H1 (cell line): Measurements from ENCODE around the gene RIN2. TPM values are rescaled to one million over a fixed set of nuclear protein-coding genes. Genes with fewer than 3 reads are reported as not detected.

Source experiments
- CTCF ChIA-PET: fragments of 300-600 bp; sonication (Branson Sonifier 250); formaldehyde crosslinking; loops from one replicate; lab custom pipeline; 2021; ENCODE audit not compliant: partially characterized antibody; lab: Charles Lee
- POLR2A ChIA-PET: fragments of 300-600 bp; sonication (Branson Sonifier 250); formaldehyde crosslinking; loops from one replicate; lab custom pipeline; 2021; ENCODE audit warnings: inconsistent platforms; ENCODE audit not compliant: partially characterized antibody; lab: Charles Lee
- DNase-seq, 2 experiments: peaks; one replicate each; pipeline versions ENCODE4 v3.0.0 to v3.0.0-alpha.2; 2010 to 2022; ENCODE audit warnings: low spot score in 2 of 2, low read depth in 1 of 2, mixed read lengths in 1 of 2
- FAIRE-seq: peaks from 2 replicates; lab custom pipeline; 2011; peaks lifted over from hg19 to GRCh38; lab: Jason Lieb, UNC
- H2AFZ ChIP-seq: 2 replicates; pipeline ENCODE4 v1.8.1; 2012; ENCODE audit warnings: low read length, inconsistent platforms
- H2AK5ac ChIP-seq: 2 replicates; pipeline ENCODE4 v1.6.1; 2013; ENCODE audit warnings: low read depth, low read length
- H2BK120ac ChIP-seq: replicated peaks from 2 replicates; pipeline ENCODE3; 2013; ENCODE audit warnings: low read depth, low read length, inconsistent platforms
- H2BK12ac ChIP-seq: 2 replicates; pipeline ENCODE4 v1.6.1; 2013; ENCODE audit warnings: low read depth, low read length
- H2BK15ac ChIP-seq: 2 replicates; pipeline ENCODE4 v1.6.1; 2013; ENCODE audit warnings: low read length
- H2BK20ac ChIP-seq: 2 replicates; pipeline ENCODE4 v1.6.1; 2013; ENCODE audit warnings: low read length
- H2BK5ac ChIP-seq: 2 replicates; pipeline ENCODE4 v1.6.1; 2013; ENCODE audit warnings: low read depth, low read length
- H3K14ac ChIP-seq: 2 replicates; pipeline ENCODE4 v1.6.1; 2013; ENCODE audit warnings: inconsistent platforms; ENCODE audit not compliant: insufficient read length
- H3K18ac ChIP-seq: 2 replicates; pipeline ENCODE4 v1.6.1; 2013; ENCODE audit warnings: low read length; ENCODE audit errors: extremely low read depth
- H3K23ac ChIP-seq: 2 replicates; pipeline ENCODE4 v1.6.1; 2013; ENCODE audit warnings: inconsistent platforms; ENCODE audit not compliant: insufficient read length
- H3K23me2 ChIP-seq: 2 replicates; pipeline ENCODE4 v1.6.1; 2013; ENCODE audit warnings: low read depth, low read length
- H3K27ac ChIP-seq: 2 replicates; pipeline ENCODE4 v1.6.1; 2011; ENCODE audit warnings: low read depth, low read length, inconsistent platforms
- H3K27me3 ChIP-seq, 4 experiments: replicated peaks in 1 of 4; 1 replicate in 1 of 4; 2 replicates in 3 of 4; pipeline versions ENCODE4 v1.6.1 to v1.8.1; 2011 to 2013; ENCODE audit warnings: low read length in 3 of 4, mild to moderate bottlenecking in 3 of 4, inconsistent platforms in 2 of 4, mixed read lengths in 2 of 4, moderate library complexity in 1 of 4; ENCODE audit not compliant: control insufficient read depth in 3 of 4, insufficient read depth in 3 of 4; ENCODE audit errors: extremely low read depth in 1 of 4
- H3K36me3 ChIP-seq, 4 experiments: 2 replicates each; pipeline versions ENCODE4 v1.6.1 to v1.8.1; 2011 to 2013; ENCODE audit warnings: mild to moderate bottlenecking in 4 of 4, low read length in 3 of 4, moderate library complexity in 2 of 4, control low read depth in 1 of 4, inconsistent platforms in 1 of 4; ENCODE audit not compliant: insufficient read depth in 4 of 4, control insufficient read depth in 2 of 4
- H3K4ac ChIP-seq: replicated peaks from 2 replicates; pipeline ENCODE3; 2013; ENCODE audit warnings: low read length, low read depth, mixed read lengths, inconsistent platforms; ENCODE audit not compliant: insufficient read length
- H3K4me1 ChIP-seq, 4 experiments: replicated peaks in 1 of 4; 1 replicate in 1 of 4; 2 replicates in 3 of 4; pipeline versions ENCODE4 v1.6.1 to v1.8.1; 2011 to 2013; ENCODE audit warnings: low read length in 3 of 4, inconsistent platforms in 2 of 4, mixed read lengths in 1 of 4; ENCODE audit not compliant: insufficient read depth in 4 of 4, control insufficient read depth in 3 of 4
- H3K4me2 ChIP-seq, 2 experiments: 2 replicates each; pipeline versions ENCODE4 v1.6.1 to v1.8.1; 2011 to 2013; ENCODE audit warnings: low read depth in 2 of 2, low read length in 2 of 2, control low read depth in 1 of 2, inconsistent platforms in 1 of 2, mild to moderate bottlenecking in 1 of 2; ENCODE audit not compliant: insufficient read depth in 1 of 2
- H3K4me3 ChIP-seq, 4 experiments: fragments of 200-600, 300-600 bp in 1 of 4; sonication (generic), shearing (Covaris generic), sonication (Bioruptor Twin) in 1 of 4; 2 replicates each; pipeline versions ENCODE4 v1.5.1 to v1.8.1; 2011 to 2016; ENCODE audit warnings: low read length in 4 of 4, low read depth in 3 of 4, control low read depth in 2 of 4, inconsistent platforms in 2 of 4, mild to moderate bottlenecking in 2 of 4, mixed read lengths in 1 of 4, moderate library complexity in 1 of 4; ENCODE audit not compliant: insufficient read depth in 2 of 4; ENCODE audit errors: extremely low read depth in 1 of 4
- H3K56ac ChIP-seq: replicated peaks from 2 replicates; pipeline ENCODE3; 2013; ENCODE audit warnings: low read depth, mild to moderate bottlenecking, mixed read lengths, low read length, inconsistent platforms; ENCODE audit not compliant: insufficient read length
- H3K79me1 ChIP-seq: 2 replicates; pipeline ENCODE4 v1.6.1; 2013; ENCODE audit warnings: low read depth, low read length, control low read depth
- H3K79me2 ChIP-seq, 2 experiments: 2 replicates each; pipeline versions ENCODE4 v1.6.1 to v1.8.1; 2012 to 2013; ENCODE audit warnings: low read length in 2 of 2, mild to moderate bottlenecking in 2 of 2, inconsistent platforms in 1 of 2; ENCODE audit not compliant: insufficient read depth in 2 of 2, control insufficient read depth in 1 of 2
- H3K9ac ChIP-seq, 4 experiments: replicated peaks in 1 of 4; 1 replicate in 1 of 4; 2 replicates in 3 of 4; pipeline versions ENCODE4 v1.6.1 to v1.8.1; 2011 to 2013; ENCODE audit warnings: low read depth in 3 of 4, low read length in 3 of 4, control low read depth in 2 of 4, mild to moderate bottlenecking in 2 of 4, moderate library complexity in 2 of 4, inconsistent platforms in 1 of 4; ENCODE audit errors: extremely low read depth in 1 of 4
- H3K9me3 ChIP-seq, 2 experiments: 2 replicates each; pipeline versions ENCODE4 v1.6.1 to v1.8.1; 2012 to 2013; ENCODE audit warnings: mild to moderate bottlenecking in 2 of 2, moderate library complexity in 2 of 2, control low read depth in 1 of 2, inconsistent platforms in 1 of 2, low read depth in 1 of 2, low read length in 1 of 2, mixed read lengths in 1 of 2; ENCODE audit not compliant: insufficient read depth in 2 of 2
- H4K20me1 ChIP-seq, 2 experiments: replicated peaks in 1 of 2; 2 replicates each; pipeline versions ENCODE3 to v1.8.1; 2011 to 2013; ENCODE audit warnings: inconsistent platforms in 2 of 2, low read length in 2 of 2, mild to moderate bottlenecking in 1 of 2; ENCODE audit not compliant: insufficient read depth in 2 of 2, control insufficient read depth in 1 of 2
- H4K5ac ChIP-seq: 2 replicates; pipeline ENCODE4 v1.6.1; 2013; ENCODE audit warnings: low read length, low read depth, mixed read lengths, inconsistent platforms; ENCODE audit not compliant: insufficient read length
- H4K8ac ChIP-seq: 2 replicates; pipeline ENCODE4 v1.8.0; 2013; ENCODE audit warnings: mild to moderate bottlenecking, moderate library complexity, low read length, inconsistent platforms; ENCODE audit not compliant: insufficient read depth; ENCODE audit errors: extremely low read depth
- H4K91ac ChIP-seq: replicated peaks from 2 replicates; pipeline ENCODE3; 2013; ENCODE audit warnings: low read length, mixed read lengths, inconsistent platforms; ENCODE audit not compliant: insufficient read length
- BCL11A ChIP-seq, 2 experiments: IDR thresholded peaks; one replicate each; pipeline ENCODE4 v1.6.1; 2011; ENCODE audit warnings: low read depth in 2 of 2, low read length in 2 of 2, mild to moderate bottlenecking in 2 of 2
- CBX8 ChIP-seq: fragments of 300-800, 300-1000 bp; sonication (generic); IDR thresholded peaks from 2 replicates; pipeline ENCODE4 v1.7.1; 2016; ENCODE audit warnings: low read depth, low read length, borderline replicate concordance
- MAX ChIP-seq: IDR thresholded peaks from 2 replicates; pipeline ENCODE4 v1.6.1; 2012; ENCODE audit warnings: inconsistent platforms
- TBP ChIP-seq: IDR thresholded peaks from 2 replicates; pipeline ENCODE4 v1.6.1; 2011; ENCODE audit warnings: low read depth, low read length, improper control_type of control experiment
- YY1 ChIP-seq: IDR thresholded peaks from 2 replicates; pipeline ENCODE4 v1.6.1; 2011; ENCODE audit warnings: low read depth, mild to moderate bottlenecking, low read length
- WGBS, 2 experiments: shearing (Covaris generic) in 1 of 2; methylation state at CpG; one replicate each; pipeline versions ENCODE4 v1.1.6 to v1.1.7; 2013 to 2015; ENCODE audit warnings: low lambda C conversion rate in 2 of 2, mixed read lengths in 2 of 2, inconsistent platforms in 1 of 2, low coverage in 1 of 2, missing lambda C conversion rate in 1 of 2; ENCODE audit not compliant: insufficient replicate concordance in 2 of 2, insufficient coverage in 1 of 2, insufficient read length in 1 of 2; ENCODE audit errors: extremely low coverage in 1 of 2, missing lambda C conversion rate in 1 of 2; 5-methylcytosine and 5-hydroxymethylcytosine counted together
- polyA plus RNA-seq, 7 experiments: library from polyadenylated mRNA; depleted of rRNA in 3 of 7; stranded (reverse) in 5 of 7; unstranded in 2 of 7; fragments of >200 nt in 5 of 7; fragments of 200-250 nt in 2 of 7; gene quantifications; 1 replicate in 5 of 7; 2 replicates in 1 of 7; 4 replicates in 1 of 7; pipeline versions ENCODE4 v1.2.1 to v1.2.3, GENCODE V29; 2011 to 2013; ENCODE audit warnings: missing spikeins in 2 of 7, mixed read lengths in 2 of 7
- total RNA-seq: library from RNA; stranded (reverse); fragmentation: NEBNext Ultra II Directional; extraction: Animal tissue kit (Norgen Biotek cat#: 25700); gene quantifications from 2 replicates; pipeline ENCODE4 v1.2.1, GENCODE V29; 2021
- TF ChIP-seq, protein P1 (sequence below), 3 experiments: IDR thresholded peaks; 1 replicate in 2 of 3; 2 replicates in 1 of 3; pipeline versions ENCODE4 v1.5.1 to v1.6.1; 2011; ENCODE audit warnings: low read length in 3 of 3, mild to moderate bottlenecking in 3 of 3, inconsistent platforms in 2 of 3, low read depth in 1 of 3, moderate library complexity in 1 of 3; ENCODE audit not compliant: insufficient read depth in 1 of 3; ENCODE audit errors: control extremely low read depth in 1 of 3

Gene RIN2
- total and polyA plus RNA-seq, 2 of the 8 experiments (the other 6 are each of a cell fraction or from before 2014, with no cell fraction given): 0.20 to 1.3 TPM

GRCh38 chr20:19778404-19778803 lies 20.3 kb downstream of the RIN2 start:
- no peak overlapping the region for H2BK12ac ChIP-seq
- H3K9ac ChIP-seq: no peak overlapping the region
- no peaks in the 10 kb centered on the region for H3K36me3 ChIP-seq
- H3K4me3 ChIP-seq: no peak overlapping the region
- no peak overlapping the region for H2BK5ac ChIP-seq
- no peak overlapping the region for H2AFZ ChIP-seq
- POLR2A ChIA-PET: no interaction called here
- no peak overlapping the region for H3K23ac ChIP-seq
- FAIRE-seq: no peak
- no peak overlapping the region for H4K91ac ChIP-seq
- H3K23me2 ChIP-seq: no peaks in the 10 kb centered on the region
- no peak overlapping the region for H4K5ac ChIP-seq
- WGBS, 2 experiments: 87% methylated on average over 3 of the region's 3 CpGs; no CpG with 5 or more reads in 1 of the 2 experiments
- H4K8ac ChIP-seq: no peak overlapping the region; the same call in 1 of the 2 replicates
- no peak overlapping the region for H2AK5ac ChIP-seq
- H3K9me3 ChIP-seq: no peaks in the 10 kb centered on the region
- no peak overlapping the region for H2BK120ac ChIP-seq
- no peak overlapping the region for H3K27ac ChIP-seq
- TF ChIP-seq TBP (no peak), CBX8 (no peak), MAX (no peak), BCL11A (IDR thresholded peaks at IDR 0.05; ENCODE audit: low read depth in 2 of 2, low read length in 2 of 2) (no peak), YY1 (no peak)
- TF ChIP-seq, protein P1, sequence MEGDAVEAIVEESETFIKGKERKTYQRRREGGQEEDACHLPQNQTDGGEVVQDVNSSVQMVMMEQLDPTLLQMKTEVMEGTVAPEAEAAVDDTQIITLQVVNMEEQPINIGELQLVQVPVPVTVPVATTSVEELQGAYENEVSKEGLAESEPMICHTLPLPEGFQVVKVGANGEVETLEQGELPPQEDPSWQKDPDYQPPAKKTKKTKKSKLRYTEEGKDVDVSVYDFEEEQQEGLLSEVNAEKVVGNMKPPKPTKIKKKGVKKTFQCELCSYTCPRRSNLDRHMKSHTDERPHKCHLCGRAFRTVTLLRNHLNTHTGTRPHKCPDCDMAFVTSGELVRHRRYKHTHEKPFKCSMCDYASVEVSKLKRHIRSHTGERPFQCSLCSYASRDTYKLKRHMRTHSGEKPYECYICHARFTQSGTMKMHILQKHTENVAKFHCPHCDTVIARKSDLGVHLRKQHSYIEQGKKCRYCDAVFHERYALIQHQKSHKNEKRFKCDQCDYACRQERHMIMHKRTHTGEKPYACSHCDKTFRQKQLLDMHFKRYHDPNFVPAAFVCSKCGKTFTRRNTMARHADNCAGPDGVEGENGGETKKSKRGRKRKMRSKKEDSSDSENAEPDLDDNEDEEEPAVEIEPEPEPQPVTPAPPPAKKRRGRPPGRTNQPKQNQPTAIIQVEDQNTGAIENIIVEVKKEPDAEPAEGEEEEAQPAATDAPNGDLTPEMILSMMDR (IDR thresholded peaks at IDR 0.05; ENCODE audit: control extremely low read depth in 1 of 3, insufficient read depth in 1 of 3, low read depth in 1 of 3, low read length in 3 of 3): no peak
- no peaks in the 10 kb centered on the region for H3K79me2 ChIP-seq
- peaks cover 0 to 9% (median 0%) of the 10 kb centered on the region in 4 experiments; a peak in 3 of 7 replicates for H3K4me1 ChIP-seq
- no peaks in the 10 kb centered on the region for H3K27me3 ChIP-seq
- no peaks in the 10 kb centered on the region for H3K79me1 ChIP-seq
- no peak overlapping the region for H3K18ac ChIP-seq
- DNase-seq: no peak
- H3K14ac ChIP-seq: no peak overlapping the region
- CTCF ChIA-PET: interaction anchor here (1.2 to 3.0 kb wide), 2 partner anchors 8 to 11 kb away, joined by 4 to 9 read pairs; no protein-coding TSS in a partner anchor
- H3K4ac ChIP-seq: no peak overlapping the region
- H3K4me2 ChIP-seq: no peak overlapping the region
- H2BK15ac ChIP-seq: no peak overlapping the region
- H3K56ac ChIP-seq: no peak overlapping the region
- H2BK20ac ChIP-seq: no peak overlapping the region
- H4K20me1 ChIP-seq: no peaks in the 10 kb centered on the region
